Measurements from ENCODE around the gene BLVRB. TPM values are rescaled to one million over a fixed set of nuclear protein-coding genes. Genes with fewer than 3 reads are reported as not detected.
"Not testable (repeated sequence)": the region's sequence is repeated elsewhere in the genome, so short reads cannot be mapped to it uniquely, and the experiment has no call there.

Gene BLVRB
- 10 to 100 TPM; 77.4 to 79.6 TPM for total RNA-seq
- long read RNA-seq, transcript BLVRB-201 (5 exons, 873 nt) = major isoform, 51 of 54 reads
- long read RNA-seq, partial matches to known transcripts = 1 of 54 reads
- long read RNA-seq, other reads (novel, unspliced or antisense) = 2 of 54 reads

- DNase-seq = peak; percentile 99 to 100
- intact Hi-C loops (cut with DNase I, micrococcal nuclease) = loop anchor here in 1 of 2 donors (10.0 kb wide), 1 partner anchor 161 kb away; no protein-coding TSS in a partner anchor
- peak; percentile 88 for ATAC-seq
Observed at GRCh38 chr19:40465557-40466218, at the start of gene BLVRB. Gene BLVRB, minus strand, starts transcription at chr19:40465745. Its CDS starts 57 bp downstream, at chr19:40465688.

- intact Hi-C loops (cut with DNase I, micrococcal nuclease) = no loop called here
Observed at GRCh38 chr19:40513741-40514315, 48.3 kb upstream of the BLVRB start.

DNA sequence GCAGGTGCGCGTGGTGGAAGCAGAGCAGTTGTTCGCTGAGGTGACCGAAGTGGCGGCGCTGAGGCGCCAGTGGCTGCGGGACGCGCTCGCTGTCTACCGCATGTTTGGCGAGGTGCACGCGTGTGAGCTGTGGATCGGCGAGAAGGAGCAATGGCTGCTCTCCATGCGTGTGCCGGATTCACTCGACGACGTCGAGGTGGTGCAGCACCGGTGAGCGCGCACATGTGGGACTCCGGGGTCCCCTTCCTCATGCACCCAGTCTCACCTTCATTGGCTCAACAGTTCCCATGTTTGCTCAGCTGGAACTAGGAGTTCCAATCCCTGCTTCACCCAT, 47.8 kb upstream of the BLVRB start:
- intact Hi-C loops (cut with DNase I, micrococcal nuclease) = no loop called here
- no peak for ATAC-seq
- DNase-seq = no peak

More at GRCh38 chr19:40513741-40514315, 48.3 kb upstream of the BLVRB start:
- no peak for DNase-seq
- ATAC-seq = no peak

GRCh38 chr19:40512473-40513344, 47.2 kb upstream of the BLVRB start:
- ATAC-seq (peak; percentile 47), DNase-seq (no peak)
- intact Hi-C loops (cut with DNase I, micrococcal nuclease) = no loop called here

DNA sequence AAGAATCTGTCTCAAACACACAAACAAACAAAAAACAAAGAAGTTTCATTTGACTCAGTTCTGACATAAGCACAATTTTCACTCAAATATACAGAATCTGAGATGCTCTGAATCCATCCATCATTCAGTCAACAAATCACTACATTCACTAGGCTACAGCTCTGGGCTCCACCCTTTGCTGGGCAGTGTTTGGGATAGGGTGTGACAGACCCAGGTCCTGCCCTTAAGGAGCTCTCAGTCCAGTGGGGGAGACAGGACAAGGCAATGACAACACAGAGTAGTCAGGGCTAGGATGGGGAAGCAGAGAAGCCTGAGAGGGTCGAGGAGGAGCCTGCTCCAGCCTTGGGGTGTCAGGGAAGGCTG, 46.5 kb upstream of the BLVRB start:
- no peak for ATAC-seq
- no peak for DNase-seq
- intact Hi-C loops (cut with DNase I, micrococcal nuclease) = no loop called here

DNA sequence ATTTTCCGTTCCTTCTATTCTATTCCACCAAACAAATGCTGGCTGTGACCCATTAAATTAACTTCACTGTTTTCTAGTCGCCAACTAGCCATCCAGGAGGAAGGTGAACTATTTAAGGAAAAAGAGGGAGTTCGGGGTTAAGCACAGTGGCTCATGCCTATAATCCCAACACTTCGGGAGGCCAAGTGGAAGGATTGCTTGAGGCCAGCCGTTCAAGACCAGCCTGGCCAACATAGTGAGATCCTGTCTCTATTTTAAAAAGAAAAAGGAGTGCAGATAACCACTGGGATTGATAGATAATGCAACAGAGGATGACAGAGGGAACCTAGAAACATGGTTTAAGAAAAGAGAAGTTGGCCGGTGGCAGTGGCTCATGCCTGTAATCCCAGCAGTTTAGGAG, 45.9 kb upstream of the BLVRB start:
- ATAC-seq (no peak), DNase-seq (no peak)
- intact Hi-C loops (cut with DNase I, micrococcal nuclease) = no loop called here

GRCh38 chr19:40510526-40511115, 45.1 kb upstream of the BLVRB start:
- DNase-seq = no peak
- intact Hi-C loops (cut with DNase I, micrococcal nuclease) = no loop called here
- no peak for ATAC-seq

DNA sequence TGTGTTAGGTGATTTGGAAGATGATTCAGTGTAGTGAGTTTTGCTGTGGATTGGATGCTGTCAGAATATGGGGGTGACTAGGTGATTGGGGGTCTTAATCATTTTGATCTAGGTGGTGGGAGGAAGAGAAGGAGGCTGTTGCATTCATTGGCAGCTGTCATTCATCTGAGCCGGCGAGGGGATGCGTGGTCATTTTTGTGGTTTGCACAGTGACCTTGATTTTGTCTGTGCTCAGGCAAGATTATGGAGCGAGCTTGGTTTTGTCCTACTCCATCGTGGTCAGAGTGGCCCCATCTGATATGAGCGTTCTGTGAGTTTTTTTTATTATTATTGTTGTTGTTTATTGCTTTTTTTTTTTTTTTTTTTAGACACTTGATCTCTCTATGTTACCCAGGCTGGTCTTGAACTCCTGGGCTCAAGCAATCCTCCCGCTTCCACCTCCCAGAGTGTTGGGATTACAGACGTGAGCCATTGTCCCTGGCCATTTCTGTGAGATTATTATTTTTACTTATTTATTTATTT, 43.3 kb upstream of the BLVRB start:
- DNase-seq = no peak
- ATAC-seq = no peak
- intact Hi-C loops (cut with DNase I, micrococcal nuclease) = no loop called here

GRCh38 chr19:40507892-40508291, 42.3 kb upstream of the BLVRB start:
- intact Hi-C loops (cut with DNase I, micrococcal nuclease) = no loop called here
- no peak for ATAC-seq
- DNase-seq = no peak

DNA sequence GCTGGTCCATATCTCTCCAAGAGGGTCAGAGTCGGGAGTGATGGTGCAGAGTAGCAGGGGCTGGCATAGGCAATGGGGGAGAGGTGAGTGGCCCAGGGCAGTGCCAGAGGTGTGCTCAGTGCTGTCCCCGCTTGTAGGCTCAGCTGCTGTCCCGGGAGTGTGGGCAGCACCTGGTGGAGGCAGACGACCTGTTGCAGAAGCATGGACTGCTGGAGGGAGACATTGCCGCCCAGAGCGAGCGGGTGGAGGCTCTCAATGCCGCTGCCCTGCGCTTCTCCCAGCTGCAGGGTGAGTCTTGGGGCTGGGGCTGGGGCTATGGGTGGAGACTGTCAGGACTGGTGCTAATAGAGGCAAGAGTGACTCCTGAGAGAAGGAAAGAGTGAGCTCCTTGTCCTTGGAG, 40.6 kb upstream of the BLVRB start:
- no peak for ATAC-seq
- intact Hi-C loops (cut with DNase I, micrococcal nuclease) = no loop called here

GRCh38 chr19:40503320-40503695, 37.8 kb upstream of the BLVRB start:
- ATAC-seq (peak; percentile 20), DNase-seq (no peak)
- intact Hi-C loops (cut with DNase I, micrococcal nuclease) = no loop called here

More for the DNA sequence above, 40.6 kb upstream of the BLVRB start:
- DNase-seq = no peak

GRCh38 chr19:40502647-40503319, 37.2 kb upstream of the BLVRB start:
- intact Hi-C loops (cut with DNase I, micrococcal nuclease) = no loop called here
- ATAC-seq = peak; percentile 86
- peak in 1 of 2 donors; percentile 17 for DNase-seq

DNA sequence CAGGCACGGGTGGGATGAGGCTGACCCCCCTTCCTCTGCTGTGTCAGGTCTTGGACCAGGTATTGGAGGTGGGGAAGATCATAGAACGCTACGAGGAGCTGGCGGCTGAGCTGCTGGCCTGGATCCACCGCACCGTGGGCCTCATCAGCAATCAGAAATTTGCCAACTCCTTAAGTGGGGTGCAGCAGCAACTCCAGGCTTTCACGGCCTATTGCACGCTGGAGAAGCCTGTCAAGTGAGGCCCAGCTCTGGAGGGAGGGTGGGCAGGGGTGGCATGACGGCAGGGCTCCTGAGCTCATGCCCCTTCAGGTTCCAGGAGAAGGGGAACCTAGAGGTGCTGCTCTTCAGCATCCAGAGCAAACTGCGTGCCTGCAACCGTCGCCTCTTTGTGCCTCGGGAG, 36.5 kb upstream of the BLVRB start:
- intact Hi-C loops (cut with DNase I, micrococcal nuclease) = no loop called here
- ATAC-seq = no peak
- DNase-seq = no peak

GRCh38 chr19:40501599-40501998, 36.1 kb upstream of the BLVRB start:
- intact Hi-C loops (cut with DNase I, micrococcal nuclease) = no loop called here
- ATAC-seq (no peak), DNase-seq (no peak)

DNA sequence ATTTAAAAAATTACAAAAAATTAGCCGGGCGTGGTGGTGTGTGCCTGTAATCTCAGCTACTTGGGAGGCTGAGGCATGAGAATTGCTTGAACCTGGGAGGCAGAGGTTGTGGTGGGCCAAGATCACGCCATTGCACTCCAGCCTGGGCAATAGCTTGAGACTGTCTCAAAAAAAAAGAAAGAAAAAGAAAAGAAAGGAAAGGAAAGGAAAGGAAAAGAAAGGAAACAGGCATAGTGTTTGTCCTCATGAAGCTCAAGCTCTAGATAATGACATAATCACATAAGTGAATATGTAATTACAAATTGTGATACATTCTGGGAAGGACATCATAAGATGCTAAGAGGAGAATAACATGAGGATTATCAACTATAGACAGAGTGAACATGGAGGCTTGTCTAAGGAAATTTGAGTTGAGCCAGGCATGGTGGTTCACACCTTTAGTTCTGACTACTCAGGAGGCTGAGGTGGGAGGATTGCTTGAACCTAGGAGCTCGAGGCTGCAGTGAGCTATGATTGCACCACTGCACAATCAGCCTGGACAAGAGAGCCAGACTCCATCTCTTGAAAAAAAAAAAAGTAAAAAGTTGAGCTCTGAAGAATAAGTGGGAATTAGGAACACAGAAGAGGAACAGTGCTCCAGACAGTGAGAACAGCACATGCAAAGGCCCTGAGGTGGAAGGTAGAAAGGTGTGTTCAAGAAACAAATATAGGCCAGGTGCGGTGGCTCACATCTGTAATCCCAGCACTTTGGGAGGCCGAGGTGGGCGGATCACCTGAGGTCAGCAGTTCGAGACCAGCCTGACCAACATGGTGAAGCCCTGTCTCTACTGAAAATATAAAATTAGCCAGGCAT, 35.4 kb upstream of the BLVRB start:
- ATAC-seq; intact Hi-C loops (cut with DNase I, micrococcal nuclease); DNase-seq: not testable (repeated sequence)

GRCh38 chr19:40499320-40499719, 33.8 kb upstream of the BLVRB start:
- intact Hi-C loops (cut with DNase I, micrococcal nuclease) = no loop called here
- no peak for ATAC-seq
- no peak for DNase-seq

DNA sequence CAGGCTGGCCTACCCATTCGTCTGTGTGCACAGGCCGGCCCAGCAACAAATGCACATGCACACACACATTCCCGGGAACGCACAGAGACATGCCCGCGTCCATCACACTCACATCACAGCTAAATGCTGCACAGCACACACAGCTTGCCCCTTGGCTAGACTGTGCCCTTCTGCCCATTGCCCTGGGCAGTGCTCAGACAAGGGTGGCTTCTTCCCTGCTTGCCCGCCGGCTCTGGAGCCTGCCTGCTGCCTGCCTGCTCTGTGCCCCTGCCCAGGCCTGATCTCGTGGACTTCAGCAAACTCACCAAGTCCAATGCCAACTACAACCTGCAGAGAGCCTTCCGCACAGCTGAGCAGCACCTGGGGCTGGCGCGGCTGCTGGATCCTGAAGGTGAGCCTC, 31.7 kb upstream of the BLVRB start:
- ATAC-seq = no peak
- intact Hi-C loops (cut with DNase I, micrococcal nuclease) = no loop called here
- no peak for DNase-seq

Data from left colon (tissue), 2 donors.